Measurements from ENCODE around the gene MEX3B.
"Not testable (repeated sequence)": the region's sequence is repeated elsewhere in the genome, so short reads cannot be mapped to it uniquely, and the experiment has no call there.

Gene MEX3B

GRCh38 chr15:82047453-82048400 is 1.9 kb upstream of the MEX3B start:
- no peak for DNase-seq

GRCh38 chr15:82046666-82047452 is 1.0 kb upstream of the MEX3B start:
- DNase-seq: peak; percentile 70

- no peak for DNase-seq
Observed at GRCh38 chr15:82045179-82045891, 483 bp downstream of the MEX3B start.

- DNase-seq: peak; percentile 17
Observed at GRCh38 chr15:82044373-82045178, 1.2 kb downstream of the MEX3B start.

GRCh38 chr15:82043796-82044372 is 1.9 kb downstream of the MEX3B start:
- no peak for DNase-seq

GRCh38 chr15:82043130-82043673 is 2.6 kb downstream of the MEX3B start:
- DNase-seq: no peak

GRCh38 chr15:82040862-82041261 is 5.0 kb downstream of the MEX3B start:
- DNase-seq: peak; percentile 83

- no peak for DNase-seq
Observed at GRCh38 chr15:82040390-82040789, 5.4 kb downstream of the MEX3B start.

GRCh38 chr15:82039871-82040270 is 5.9 kb downstream of the MEX3B start:
- DNase-seq: no peak

- DNase-seq: no peak
Observed at GRCh38 chr15:82036461-82036860, 9.4 kb downstream of the MEX3B start.

- DNase-seq: no peak
Observed at GRCh38 chr15:82031871-82032270, 13.9 kb downstream of the MEX3B start.

GRCh38 chr15:82030176-82030575 is 15.6 kb downstream of the MEX3B start:
- no peak for DNase-seq

GRCh38 chr15:82028163-82028562 is 17.7 kb downstream of the MEX3B start:
- DNase-seq: not testable (repeated sequence)

GRCh38 chr15:82021992-82022391 is 23.8 kb downstream of the MEX3B start:
- peak; percentile 68 for DNase-seq

- no peak for DNase-seq
Observed at GRCh38 chr15:82020625-82021394, 25.0 kb downstream of the MEX3B start.

GRCh38 chr15:82018201-82018600 is 27.6 kb downstream of the MEX3B start:
- DNase-seq: no peak

- no peak for DNase-seq
Observed at GRCh38 chr15:82017656-82018055, 28.2 kb downstream of the MEX3B start.

- DNase-seq: no peak
Observed at GRCh38 chr15:82014989-82015388, 30.8 kb downstream of the MEX3B start.

- DNase-seq: no peak
Observed at GRCh38 chr15:82012908-82013307, 32.9 kb downstream of the MEX3B start.

- no peak for DNase-seq
Observed at GRCh38 chr15:82005239-82005638, 40.6 kb downstream of the MEX3B start.

GRCh38 chr15:82003916-82004315 is 41.9 kb downstream of the MEX3B start:
- no peak for DNase-seq
